Body of pancreas (tissue), 4 donors: ENCODE measurements around the gene GRIA4.

Source experiments
- CTCF ChIP-seq, 7 experiments: fragments of 450-650 bp in 4 of 7; fragments of 200-600 bp in 3 of 7; sonication (generic) in 3 of 7; IDR thresholded peaks; one replicate each; pipeline ENCODE4 v1.5.1; 2016 to 2019; ENCODE audit warnings: antibody characterized with exemption in 7 of 7
- POLR2A ChIP-seq, 3 donors: fragments of 450-650 bp; IDR thresholded peaks; one replicate each; pipeline ENCODE4 v1.6.1; 2016; ENCODE audit warnings: antibody characterized with exemption in 3 of 3, mild to moderate bottlenecking in 2 of 3

GRCh38 chr11:105670811-105671210 is 60.9 kb downstream of the GRIA4 start:
- TF ChIP-seq CTCF (IDR thresholded peaks at IDR 0.05) (no peak), POLR2A (IDR thresholded peaks at IDR 0.05) (no peak)
